ENCODE measurements around the gene ELMOD3.
A peak's percentile ranks its signal among the peaks of the same experiment; 100 is the strongest.
"Not testable (repeated sequence)": the region's sequence is repeated elsewhere in the genome, so short reads cannot be mapped to it uniquely, and the experiment has no call there.

The ELMOD3 gene

DNA sequence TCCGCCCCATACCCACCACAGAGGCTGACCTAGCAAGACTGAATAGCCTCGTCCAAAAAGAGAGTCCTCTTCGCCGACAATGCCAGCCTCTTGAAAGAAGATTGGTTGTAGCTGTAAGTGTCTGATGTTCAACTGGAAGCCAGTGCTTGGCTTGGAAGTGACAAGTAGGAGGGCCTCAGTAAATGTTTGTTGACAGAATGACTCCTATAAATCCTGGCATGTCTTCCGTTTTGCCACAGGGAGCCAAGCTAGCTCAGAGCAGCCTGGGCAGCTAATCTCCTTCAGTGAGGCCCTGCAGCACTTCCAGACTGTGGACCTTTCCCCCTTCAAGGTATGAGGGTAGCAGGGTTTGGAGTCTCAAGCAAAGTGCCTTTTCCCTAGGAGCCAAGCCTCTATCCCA is 14.9 kb downstream of the ELMOD3 start:
- TF ChIP-seq JUND (IDR thresholded peaks at IDR 0.05; ENCODE audit: low read depth): no peak
- DNase-seq (ENCODE audit: low read depth in 1 of 2, low spot score in 1 of 2): peak; percentile 42 to 79
- in situ Hi-C loops (cut with HindIII; ENCODE audit: low pct_unique_long_range_greater_than_20kb, low sequenced_read_pairs): no loop called here

DNA sequence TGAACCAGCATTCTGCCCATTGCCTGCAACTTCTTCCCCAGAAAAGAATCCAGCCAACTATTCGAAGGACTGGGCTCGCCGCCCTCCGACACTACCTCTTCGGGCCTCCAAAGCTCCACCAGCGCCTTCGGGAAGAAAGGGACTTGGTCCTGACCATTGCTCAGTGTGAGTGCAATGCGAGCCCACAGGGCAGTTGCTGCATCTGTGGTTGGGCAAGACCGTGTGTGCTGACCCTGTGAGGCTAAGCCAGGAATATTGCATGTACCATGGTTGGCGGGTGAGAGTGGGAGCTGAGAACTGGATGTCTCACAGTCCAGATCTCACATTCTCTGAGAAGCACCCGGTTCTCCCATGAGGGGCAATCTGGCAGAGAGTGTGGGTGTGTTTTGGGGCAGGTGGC is 16.5 kb downstream of the ELMOD3 start:
- DNase-seq (ENCODE audit: low read depth in 1 of 2, low spot score in 1 of 2): no peak
- in situ Hi-C loops (cut with HindIII; ENCODE audit: low pct_unique_long_range_greater_than_20kb, low sequenced_read_pairs): no loop called here
- TF ChIP-seq JUND (IDR thresholded peaks at IDR 0.05; ENCODE audit: low read depth): no peak

- DNase-seq (ENCODE audit: low read depth in 1 of 2, low spot score in 1 of 2): no peak
- TF ChIP-seq JUND (IDR thresholded peaks at IDR 0.05; ENCODE audit: low read depth): no peak
- in situ Hi-C loops (cut with HindIII; ENCODE audit: low pct_unique_long_range_greater_than_20kb, low sequenced_read_pairs): no loop called here
Measured at GRCh38 chr2:85376291-85377065, 21.9 kb downstream of the ELMOD3 start.

GRCh38 chr2:85377083-85377482 is 22.5 kb downstream of the ELMOD3 start:
- in situ Hi-C loops (cut with HindIII; ENCODE audit: low pct_unique_long_range_greater_than_20kb, low sequenced_read_pairs): no loop called here
- DNase-seq (ENCODE audit: low read depth in 1 of 2, low spot score in 1 of 2): no peak
- TF ChIP-seq JUND (IDR thresholded peaks at IDR 0.05; ENCODE audit: low read depth): no peak

DNA sequence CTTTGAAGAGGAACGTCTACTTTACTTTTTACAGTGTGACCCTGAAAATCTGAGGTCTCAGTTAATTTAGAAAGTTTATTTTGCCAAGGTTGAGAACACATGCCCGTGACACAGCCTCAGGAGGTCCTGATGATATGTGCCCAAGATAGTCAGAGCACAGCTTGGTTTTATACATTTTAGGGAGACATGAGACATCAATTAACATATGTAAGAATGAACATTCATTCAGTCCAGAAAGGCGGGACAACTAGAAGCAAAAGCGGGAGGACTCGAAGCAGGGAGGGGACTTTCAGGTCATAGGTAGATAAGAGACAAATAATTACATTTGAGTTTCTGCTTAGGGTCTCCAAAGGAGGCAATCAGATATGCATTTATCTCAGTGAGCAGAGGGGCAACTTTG is 23.7 kb downstream of the ELMOD3 start:
- no peak for TF ChIP-seq JUND (IDR thresholded peaks at IDR 0.05; ENCODE audit: low read depth)
- in situ Hi-C loops (cut with HindIII; ENCODE audit: low pct_unique_long_range_greater_than_20kb, low sequenced_read_pairs): no loop called here
- DNase-seq (ENCODE audit: low read depth in 1 of 2, low spot score in 1 of 2): no peak

DNA sequence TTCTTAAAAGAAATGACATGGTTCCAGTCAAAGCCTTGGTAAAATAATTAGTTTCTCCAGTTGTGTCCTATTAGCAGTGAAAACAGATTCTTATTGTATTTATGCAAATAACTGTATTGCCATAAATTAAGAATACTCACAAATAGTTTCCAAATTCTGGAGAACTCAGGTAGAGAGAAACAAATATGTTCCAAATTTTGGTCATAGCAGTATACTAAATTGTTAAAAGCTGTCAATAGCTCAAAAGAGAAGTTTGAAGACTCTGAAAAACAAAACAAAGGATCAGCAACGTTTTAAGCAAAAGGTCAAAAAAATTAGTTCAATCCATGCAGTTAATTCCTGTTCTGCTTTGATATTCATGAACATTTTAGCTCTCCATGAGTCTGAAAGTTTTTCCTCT is 25.5 kb downstream of the ELMOD3 start:
- no peak for TF ChIP-seq JUND (IDR thresholded peaks at IDR 0.05; ENCODE audit: low read depth)
- DNase-seq (ENCODE audit: low read depth in 1 of 2, low spot score in 1 of 2): no peak
- in situ Hi-C loops (cut with HindIII; ENCODE audit: low pct_unique_long_range_greater_than_20kb, low sequenced_read_pairs): no loop called here

GRCh38 chr2:85383151-85383550 is 28.6 kb downstream of the ELMOD3 start:
- in situ Hi-C loops (cut with HindIII; ENCODE audit: low pct_unique_long_range_greater_than_20kb, low sequenced_read_pairs); DNase-seq (ENCODE audit: low read depth in 1 of 2, low spot score in 1 of 2): not testable (repeated sequence)

GRCh38 chr2:85383850-85384249 is 29.3 kb downstream of the ELMOD3 start:
- DNase-seq (ENCODE audit: low read depth in 1 of 2, low spot score in 1 of 2): no peak
- in situ Hi-C loops (cut with HindIII; ENCODE audit: low pct_unique_long_range_greater_than_20kb, low sequenced_read_pairs): no loop called here
- TF ChIP-seq JUND (IDR thresholded peaks at IDR 0.05; ENCODE audit: low read depth): no peak

GRCh38 chr2:85385746-85386145 is 31.2 kb downstream of the ELMOD3 start:
- in situ Hi-C loops (cut with HindIII; ENCODE audit: low pct_unique_long_range_greater_than_20kb, low sequenced_read_pairs): no loop called here
- TF ChIP-seq JUND (IDR thresholded peaks at IDR 0.05; ENCODE audit: low read depth): no peak
- DNase-seq (ENCODE audit: low read depth in 1 of 2, low spot score in 1 of 2): no peak

- in situ Hi-C loops (cut with HindIII; ENCODE audit: low pct_unique_long_range_greater_than_20kb, low sequenced_read_pairs): no loop called here
- no peak for TF ChIP-seq JUND (IDR thresholded peaks at IDR 0.05; ENCODE audit: low read depth)
Measured at GRCh38 chr2:85387754-85388153, 33.2 kb downstream of the ELMOD3 start.

DNA sequence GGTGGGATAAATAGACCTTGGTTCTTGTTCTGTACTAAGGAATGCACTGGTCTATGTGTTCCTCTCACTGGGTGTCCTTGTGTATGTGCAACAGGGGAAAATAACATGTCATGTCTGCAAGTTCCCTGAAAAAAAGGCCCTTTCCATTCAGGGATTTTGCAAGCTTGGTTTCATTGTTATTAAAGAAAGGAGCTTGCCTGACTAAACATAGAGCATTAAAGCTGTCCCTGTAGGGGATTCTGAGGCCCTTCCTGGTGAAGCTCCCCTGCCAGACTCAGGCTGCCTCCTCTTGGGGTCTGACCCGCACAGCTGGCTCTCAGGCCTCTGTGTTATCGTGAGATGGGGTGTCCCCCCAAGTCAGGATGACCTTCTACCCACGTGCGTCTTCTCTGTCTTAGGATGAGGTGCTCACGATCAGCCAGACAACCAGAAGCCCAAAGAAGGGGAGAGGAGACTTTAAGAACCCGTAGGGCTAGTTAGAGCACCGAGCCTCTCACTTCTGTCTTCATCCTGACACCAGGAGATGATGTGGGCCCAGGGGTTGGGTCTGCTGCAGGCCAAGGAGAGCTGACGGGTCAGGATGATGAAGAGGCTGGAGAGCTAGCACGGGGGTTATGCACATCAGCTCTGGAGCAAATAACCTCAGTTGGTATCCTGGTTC is 34.4 kb downstream of the ELMOD3 start:
- DNase-seq (ENCODE audit: low read depth in 1 of 2, low spot score in 1 of 2): no peak
- in situ Hi-C loops (cut with HindIII; ENCODE audit: low pct_unique_long_range_greater_than_20kb, low sequenced_read_pairs): no loop called here
- no peak for TF ChIP-seq JUND (IDR thresholded peaks at IDR 0.05; ENCODE audit: low read depth)

More at GRCh38 chr2:85387754-85388153, 33.2 kb downstream of the ELMOD3 start:
- no peak for DNase-seq (ENCODE audit: low read depth in 1 of 2, low spot score in 1 of 2)

- in situ Hi-C loops (cut with HindIII; ENCODE audit: low pct_unique_long_range_greater_than_20kb, low sequenced_read_pairs): no loop called here
- TF ChIP-seq JUND (IDR thresholded peaks at IDR 0.05; ENCODE audit: low read depth): no peak
- peak in 1 of 2 experiments; percentile 57 for DNase-seq (ENCODE audit: low read depth in 1 of 2, low spot score in 1 of 2)
Measured at GRCh38 chr2:85390941-85391669, 36.5 kb downstream of the ELMOD3 start.

- in situ Hi-C loops (cut with HindIII; ENCODE audit: low pct_unique_long_range_greater_than_20kb, low sequenced_read_pairs): no loop called here
- TF ChIP-seq JUND (IDR thresholded peaks at IDR 0.05; ENCODE audit: low read depth): no peak
Measured at GRCh38 chr2:85393836-85394235, 39.3 kb downstream of the ELMOD3 start.

More at GRCh38 chr2:85393836-85394235, 39.3 kb downstream of the ELMOD3 start:
- no peak for DNase-seq (ENCODE audit: low read depth in 1 of 2, low spot score in 1 of 2)
